SK-N-SH treated with all-trans-retinoic acid at 6 μM for 48 hours (cell line): ENCODE results near the gene PRSS16.
A peak's percentile ranks its signal among the peaks of the same experiment; 100 is the strongest.

Experiments used
- ATAC-seq: fragments of 200-7000 bp; cut with Tn5 transposase; 3 replicates; pipeline ENCODE4 v1.9.1; 2020; ENCODE audit warnings: mild to moderate bottlenecking, moderate library complexity
- ARNTL ChIP-seq: fragments of 450-650 bp; formaldehyde crosslinking; IDR thresholded peaks from 2 replicates; pipeline ENCODE4 v1.5.0; 2020; ENCODE audit warnings: low read depth, mild to moderate bottlenecking, moderate library complexity, borderline replicate concordance
- BACH2 ChIP-seq: fragments of 250-450 bp; sonication (Bioruptor Pico); IDR thresholded peaks from 2 replicates; pipeline ENCODE4 v1.9.0; 2021; ENCODE audit warnings: mild to moderate bottlenecking, borderline replicate concordance
- CSDC2 ChIP-seq: fragments of 250-450 bp; sonication (Bioruptor Pico); IDR thresholded peaks from 2 replicates; pipeline ENCODE4 v1.5.0; 2020; ENCODE audit warnings: mild to moderate bottlenecking, moderate library complexity
- ESRRG ChIP-seq: fragments of 250-450 bp; sonication (Bioruptor Pico); IDR thresholded peaks from 2 replicates; pipeline ENCODE4 v1.6.1; 2021; ENCODE audit warnings: mild to moderate bottlenecking
- GLIS3 ChIP-seq: fragments of 250-450 bp; sonication (Bioruptor Pico); IDR thresholded peaks from 2 replicates; pipeline ENCODE4 v1.5.0; 2020; ENCODE audit warnings: mild to moderate bottlenecking, moderate library complexity
- OSR1 ChIP-seq: fragments of 250-450 bp; sonication (Bioruptor Pico); IDR thresholded peaks from 2 replicates; pipeline ENCODE4 v1.8.0; 2022; ENCODE audit warnings: moderate library complexity, mild to moderate bottlenecking, inconsistent platforms
- PPARA ChIP-seq: fragments of 250-450 bp; sonication (Bioruptor Pico); IDR thresholded peaks from 2 replicates; pipeline ENCODE4 v1.5.0; 2020; ENCODE audit warnings: mild to moderate bottlenecking, borderline replicate concordance
- RARB ChIP-seq: fragments of 250-450 bp; sonication (Bioruptor Pico); IDR thresholded peaks from 2 replicates; pipeline ENCODE4 v1.8.0; 2021; ENCODE audit warnings: mild to moderate bottlenecking, moderate library complexity
- SNAI2 ChIP-seq: fragments of 250-450 bp; sonication (Bioruptor Pico); IDR thresholded peaks from 2 replicates; pipeline ENCODE4 v1.5.0; 2020; ENCODE audit warnings: mild to moderate bottlenecking, moderate library complexity
- TCF4 ChIP-seq: fragments of 250-450 bp; sonication (Bioruptor Pico); IDR thresholded peaks from 2 replicates; pipeline ENCODE4 v1.8.0; 2021; ENCODE audit warnings: mild to moderate bottlenecking, moderate library complexity, borderline replicate concordance
- TOX ChIP-seq: fragments of 250-450 bp; sonication (Bioruptor Pico); IDR thresholded peaks from 2 replicates; pipeline ENCODE4 v1.8.0; 2021; ENCODE audit warnings: mild to moderate bottlenecking, moderate library complexity, borderline replicate concordance
- ZC3H10 ChIP-seq: fragments of 250-450 bp; sonication (Bioruptor Pico); IDR thresholded peaks from 2 replicates; pipeline ENCODE4 v1.5.1; 2021; ENCODE audit warnings: mild to moderate bottlenecking, moderate library complexity
- ZFP3 ChIP-seq: fragments of 250-450 bp; sonication (Bioruptor Pico); IDR thresholded peaks from 2 replicates; pipeline ENCODE4 v1.5.0; 2020; ENCODE audit warnings: mild to moderate bottlenecking, moderate library complexity
- ZFP30 ChIP-seq: fragments of 450-650 bp; formaldehyde crosslinking; IDR thresholded peaks from 2 replicates; pipeline ENCODE4 v1.5.0; 2022; ENCODE audit warnings: mild to moderate bottlenecking, moderate library complexity
- ZNF565 ChIP-seq: fragments of 450-650 bp; formaldehyde crosslinking; conservative IDR thresholded peaks from 2 replicates; pipeline ENCODE4 v1.5.0; 2020; ENCODE audit warnings: low read depth, mild to moderate bottlenecking, moderate library complexity
- ZNF8 ChIP-seq: fragments of 450-650 bp; formaldehyde crosslinking; IDR thresholded peaks from 2 replicates; pipeline ENCODE4 v1.5.0; 2020; ENCODE audit warnings: mild to moderate bottlenecking, moderate library complexity
- TF ChIP-seq, protein P1 (sequence below): fragments of 250-450 bp; sonication (Bioruptor Pico); IDR thresholded peaks from 2 replicates; pipeline ENCODE4 v1.5.1; 2021; ENCODE audit warnings: mild to moderate bottlenecking, moderate library complexity
- TF ChIP-seq, protein P2 (sequence below): fragments of 250-450 bp; sonication (Bioruptor Pico); IDR thresholded peaks from 2 replicates; pipeline ENCODE4 v1.8.0; 2021; ENCODE audit warnings: low read depth, mild to moderate bottlenecking, moderate library complexity, borderline replicate concordance
- TF ChIP-seq, protein P3 (sequence below): fragments of 250-450 bp; sonication (Bioruptor Pico); IDR thresholded peaks from 2 replicates; pipeline ENCODE4 v1.8.0; 2020; ENCODE audit warnings: mild to moderate bottlenecking, moderate library complexity, borderline replicate concordance
- TF ChIP-seq, protein P4 (sequence below): fragments of 250-450 bp; sonication (Bioruptor Pico); IDR thresholded peaks from 2 replicates; pipeline ENCODE4 v1.5.0; 2020; ENCODE audit warnings: mild to moderate bottlenecking, moderate library complexity
- TF ChIP-seq, protein P5 (sequence below): fragments of 250-450 bp; sonication (Bioruptor Pico); IDR thresholded peaks from 2 replicates; pipeline ENCODE4 v1.5.1; 2020; ENCODE audit warnings: low read depth, mild to moderate bottlenecking, moderate library complexity

The PRSS16 gene

DNA sequence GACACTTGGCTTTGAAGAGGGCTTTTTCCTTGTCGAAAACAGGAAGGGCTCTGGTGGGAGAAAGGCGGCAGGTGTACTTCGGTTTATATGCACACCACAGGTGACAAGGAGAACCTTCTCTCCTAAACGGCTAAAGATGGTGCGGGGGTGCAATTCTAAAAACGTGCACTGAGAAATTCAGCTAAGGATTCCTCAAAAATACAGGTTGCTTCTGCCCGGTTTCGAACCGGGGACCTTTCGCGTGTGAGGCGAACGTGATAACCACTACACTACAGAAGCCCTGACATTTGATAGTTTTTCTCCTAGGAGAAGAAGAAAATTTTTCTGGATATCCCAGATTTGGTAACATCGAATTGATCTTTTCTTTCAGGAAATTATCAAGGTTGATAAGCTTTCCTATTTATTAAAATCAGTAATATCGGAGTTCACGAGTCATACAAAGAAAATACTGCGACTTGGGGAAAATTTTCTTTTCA lies 32.6 kb downstream of the PRSS16 start:
- ATAC-seq: peak; percentile 77
- TF ChIP-seq ZFP3 (CRISPR knock-in tag) (no peak), ZFP30 (CRISPR knock-in tag) (no peak), ESRRG (no peak), ARNTL (no peak), BACH2 (CRISPR knock-in tag) (no peak)
- TF ChIP-seq, all 23 proteins: peak for 0

DNA sequence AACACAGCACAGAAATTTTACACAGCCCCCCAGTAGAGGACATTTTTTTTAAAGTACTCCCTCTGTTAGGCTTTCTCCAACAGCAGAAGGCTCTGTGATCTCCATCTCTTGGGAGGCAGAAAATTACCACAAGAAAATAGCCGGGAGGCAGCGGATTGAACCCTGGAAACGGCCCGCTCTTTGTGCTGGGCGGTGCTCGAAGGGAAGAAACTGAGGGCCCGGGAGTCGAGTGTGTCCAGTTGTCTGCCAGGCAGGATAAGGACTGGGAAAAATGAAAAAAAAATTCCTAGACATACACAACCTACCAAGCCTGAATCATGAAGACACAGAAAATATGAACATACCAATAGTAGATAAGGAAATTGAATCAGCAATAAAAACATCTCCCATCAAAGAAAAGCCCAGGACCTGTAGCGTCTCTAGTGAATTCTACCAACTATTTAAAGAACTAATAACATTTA lies 33.1 kb downstream of the PRSS16 start:
- ATAC-seq: peak; percentile 15; the same call in 1 of the 3 replicates
- TF ChIP-seq TOX (no peak), SNAI2 (CRISPR knock-in tag) (no peak), ARNTL (no peak), ZNF565 (CRISPR knock-in tag) (no peak), TCF4 (CRISPR knock-in tag) (no peak), ZNF8 (CRISPR knock-in tag) (no peak), PPARA (CRISPR knock-in tag) (no peak)
- TF ChIP-seq, protein P1, sequence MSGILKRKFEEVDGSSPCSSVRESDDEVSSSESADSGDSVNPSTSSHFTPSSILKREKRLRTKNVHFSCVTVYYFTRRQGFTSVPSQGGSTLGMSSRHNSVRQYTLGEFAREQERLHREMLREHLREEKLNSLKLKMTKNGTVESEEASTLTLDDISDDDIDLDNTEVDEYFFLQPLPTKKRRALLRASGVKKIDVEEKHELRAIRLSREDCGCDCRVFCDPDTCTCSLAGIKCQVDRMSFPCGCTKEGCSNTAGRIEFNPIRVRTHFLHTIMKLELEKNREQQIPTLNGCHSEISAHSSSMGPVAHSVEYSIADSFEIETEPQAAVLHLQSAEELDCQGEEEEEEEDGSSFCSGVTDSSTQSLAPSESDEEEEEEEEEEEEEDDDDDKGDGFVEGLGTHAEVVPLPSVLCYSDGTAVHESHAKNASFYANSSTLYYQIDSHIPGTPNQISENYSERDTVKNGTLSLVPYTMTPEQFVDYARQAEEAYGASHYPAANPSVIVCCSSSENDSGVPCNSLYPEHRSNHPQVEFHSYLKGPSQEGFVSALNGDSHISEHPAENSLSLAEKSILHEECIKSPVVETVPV (CRISPR knock-in tag): no peak

DNA sequence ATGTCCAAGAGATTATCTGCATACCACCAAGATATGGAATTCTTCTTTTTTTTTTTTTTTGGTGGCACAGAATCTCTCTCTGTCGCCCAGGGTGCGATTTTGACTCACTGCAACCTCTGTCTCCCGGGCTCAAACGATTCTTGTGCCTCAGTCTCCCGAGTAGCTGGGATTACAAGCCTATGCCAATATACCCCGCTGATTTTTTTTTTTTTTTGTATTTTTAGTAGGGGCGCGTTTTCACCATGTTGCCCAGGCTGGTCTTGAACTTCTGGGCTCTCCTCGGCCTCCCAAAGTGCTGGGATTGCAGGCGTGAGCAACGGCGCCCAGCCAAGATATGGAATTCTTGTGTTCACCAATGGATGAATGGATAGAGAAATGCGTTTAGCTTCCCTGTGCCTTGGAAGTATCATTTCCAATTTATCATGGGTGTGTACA lies 33.6 kb downstream of the PRSS16 start:
- no peak for TF ChIP-seq SNAI2 (CRISPR knock-in tag)
- TF ChIP-seq TOX: no peak
- TF ChIP-seq RARB (CRISPR knock-in tag): no peak
- TF ChIP-seq, protein P2, sequence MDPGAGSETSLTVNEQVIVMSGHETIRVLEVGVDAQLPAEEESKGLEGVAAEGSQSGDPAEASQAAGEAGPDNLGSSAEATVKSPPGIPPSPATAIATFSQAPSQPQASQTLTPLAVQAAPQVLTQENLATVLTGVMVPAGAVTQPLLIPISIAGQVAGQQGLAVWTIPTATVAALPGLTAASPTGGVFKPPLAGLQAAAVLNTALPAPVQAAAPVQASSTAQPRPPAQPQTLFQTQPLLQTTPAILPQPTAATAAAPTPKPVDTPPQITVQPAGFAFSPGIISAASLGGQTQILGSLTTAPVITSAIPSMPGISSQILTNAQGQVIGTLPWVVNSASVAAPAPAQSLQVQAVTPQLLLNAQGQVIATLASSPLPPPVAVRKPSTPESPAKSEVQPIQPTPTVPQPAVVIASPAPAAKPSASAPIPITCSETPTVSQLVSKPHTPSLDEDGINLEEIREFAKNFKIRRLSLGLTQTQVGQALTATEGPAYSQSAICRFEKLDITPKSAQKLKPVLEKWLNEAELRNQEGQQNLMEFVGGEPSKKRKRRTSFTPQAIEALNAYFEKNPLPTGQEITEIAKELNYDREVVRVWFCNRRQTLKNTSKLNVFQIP (CRISPR knock-in tag): no peak
- no peak for TF ChIP-seq ZFP3 (CRISPR knock-in tag)
- TF ChIP-seq ZFP30 (CRISPR knock-in tag): no peak
- no peak for TF ChIP-seq TCF4 (CRISPR knock-in tag)
- TF ChIP-seq ZNF565 (CRISPR knock-in tag): no peak
- TF ChIP-seq PPARA (CRISPR knock-in tag): no peak
- TF ChIP-seq, all 23 proteins: peak for 0
- no peak for ATAC-seq

DNA sequence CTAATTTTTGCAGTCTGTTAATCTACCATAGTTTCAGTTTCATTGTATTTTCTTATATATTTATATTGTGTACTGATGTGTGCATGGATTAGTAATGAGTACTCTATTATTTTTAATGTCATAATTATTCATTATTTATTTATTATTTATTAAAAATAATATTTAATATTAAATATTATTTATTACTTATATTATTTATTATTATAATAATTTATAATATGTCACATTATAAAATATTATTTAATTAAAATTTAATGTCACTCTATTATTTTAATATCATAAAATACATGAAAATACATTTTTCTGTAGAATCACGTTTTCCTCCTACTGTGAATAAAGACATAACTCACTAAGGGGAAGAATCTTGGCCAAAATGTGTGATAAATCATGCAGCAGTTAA lies 34.1 kb downstream of the PRSS16 start:
- no peak for ATAC-seq
- TF ChIP-seq, protein P3, sequence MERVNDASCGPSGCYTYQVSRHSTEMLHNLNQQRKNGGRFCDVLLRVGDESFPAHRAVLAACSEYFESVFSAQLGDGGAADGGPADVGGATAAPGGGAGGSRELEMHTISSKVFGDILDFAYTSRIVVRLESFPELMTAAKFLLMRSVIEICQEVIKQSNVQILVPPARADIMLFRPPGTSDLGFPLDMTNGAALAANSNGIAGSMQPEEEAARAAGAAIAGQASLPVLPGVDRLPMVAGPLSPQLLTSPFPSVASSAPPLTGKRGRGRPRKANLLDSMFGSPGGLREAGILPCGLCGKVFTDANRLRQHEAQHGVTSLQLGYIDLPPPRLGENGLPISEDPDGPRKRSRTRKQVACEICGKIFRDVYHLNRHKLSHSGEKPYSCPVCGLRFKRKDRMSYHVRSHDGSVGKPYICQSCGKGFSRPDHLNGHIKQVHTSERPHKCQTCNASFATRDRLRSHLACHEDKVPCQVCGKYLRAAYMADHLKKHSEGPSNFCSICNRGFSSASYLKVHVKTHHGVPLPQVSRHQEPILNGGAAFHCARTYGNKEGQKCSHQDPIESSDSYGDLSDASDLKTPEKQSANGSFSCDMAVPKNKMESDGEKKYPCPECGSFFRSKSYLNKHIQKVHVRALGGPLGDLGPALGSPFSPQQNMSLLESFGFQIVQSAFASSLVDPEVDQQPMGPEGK (CRISPR knock-in tag): no peak
- TF ChIP-seq ZNF565 (CRISPR knock-in tag) (no peak), GLIS3 (CRISPR knock-in tag) (no peak), SNAI2 (CRISPR knock-in tag) (no peak), ZFP30 (CRISPR knock-in tag) (no peak), TOX (no peak), ZC3H10 (CRISPR knock-in tag) (no peak), PPARA (CRISPR knock-in tag) (no peak), RARB (CRISPR knock-in tag) (no peak), OSR1 (CRISPR knock-in tag) (no peak), CSDC2 (no peak), BACH2 (CRISPR knock-in tag) (no peak)
- TF ChIP-seq, protein P2 (CRISPR knock-in tag): no peak
- TF ChIP-seq, protein P4, sequence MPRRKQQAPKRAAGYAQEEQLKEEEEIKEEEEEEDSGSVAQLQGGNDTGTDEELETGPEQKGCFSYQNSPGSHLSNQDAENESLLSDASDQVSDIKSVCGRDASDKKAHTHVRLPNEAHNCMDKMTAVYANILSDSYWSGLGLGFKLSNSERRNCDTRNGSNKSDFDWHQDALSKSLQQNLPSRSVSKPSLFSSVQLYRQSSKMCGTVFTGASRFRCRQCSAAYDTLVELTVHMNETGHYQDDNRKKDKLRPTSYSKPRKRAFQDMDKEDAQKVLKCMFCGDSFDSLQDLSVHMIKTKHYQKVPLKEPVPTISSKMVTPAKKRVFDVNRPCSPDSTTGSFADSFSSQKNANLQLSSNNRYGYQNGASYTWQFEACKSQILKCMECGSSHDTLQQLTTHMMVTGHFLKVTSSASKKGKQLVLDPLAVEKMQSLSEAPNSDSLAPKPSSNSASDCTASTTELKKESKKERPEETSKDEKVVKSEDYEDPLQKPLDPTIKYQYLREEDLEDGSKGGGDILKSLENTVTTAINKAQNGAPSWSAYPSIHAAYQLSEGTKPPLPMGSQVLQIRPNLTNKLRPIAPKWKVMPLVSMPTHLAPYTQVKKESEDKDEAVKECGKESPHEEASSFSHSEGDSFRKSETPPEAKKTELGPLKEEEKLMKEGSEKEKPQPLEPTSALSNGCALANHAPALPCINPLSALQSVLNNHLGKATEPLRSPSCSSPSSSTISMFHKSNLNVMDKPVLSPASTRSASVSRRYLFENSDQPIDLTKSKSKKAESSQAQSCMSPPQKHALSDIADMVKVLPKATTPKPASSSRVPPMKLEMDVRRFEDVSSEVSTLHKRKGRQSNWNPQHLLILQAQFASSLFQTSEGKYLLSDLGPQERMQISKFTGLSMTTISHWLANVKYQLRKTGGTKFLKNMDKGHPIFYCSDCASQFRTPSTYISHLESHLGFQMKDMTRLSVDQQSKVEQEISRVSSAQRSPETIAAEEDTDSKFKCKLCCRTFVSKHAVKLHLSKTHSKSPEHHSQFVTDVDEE (CRISPR knock-in tag): no peak
- TF ChIP-seq, protein P1 (CRISPR knock-in tag): no peak
- TF ChIP-seq, protein P5, sequence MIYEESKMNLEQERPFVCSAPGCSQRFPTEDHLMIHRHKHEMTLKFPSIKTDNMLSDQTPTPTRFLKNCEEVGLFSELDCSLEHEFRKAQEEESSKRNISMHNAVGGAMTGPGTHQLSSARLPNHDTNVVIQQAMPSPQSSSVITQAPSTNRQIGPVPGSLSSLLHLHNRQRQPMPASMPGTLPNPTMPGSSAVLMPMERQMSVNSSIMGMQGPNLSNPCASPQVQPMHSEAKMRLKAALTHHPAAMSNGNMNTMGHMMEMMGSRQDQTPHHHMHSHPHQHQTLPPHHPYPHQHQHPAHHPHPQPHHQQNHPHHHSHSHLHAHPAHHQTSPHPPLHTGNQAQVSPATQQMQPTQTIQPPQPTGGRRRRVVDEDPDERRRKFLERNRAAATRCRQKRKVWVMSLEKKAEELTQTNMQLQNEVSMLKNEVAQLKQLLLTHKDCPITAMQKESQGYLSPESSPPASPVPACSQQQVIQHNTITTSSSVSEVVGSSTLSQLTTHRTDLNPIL (CRISPR knock-in tag): no peak
